K562 (cell line): Measurements from ENCODE around the gene NBEAL2. TPM values are rescaled to one million over a fixed set of nuclear protein-coding genes. Genes with fewer than 3 reads are reported as not detected.

Experiments
- CBFB ChIP-seq: sonication (generic); formaldehyde crosslinking; IDR thresholded peaks from 2 replicates; pipeline ENCODE4 v1.4.0; 2020; ENCODE audit warnings: mild to moderate bottlenecking, missing genetic modification reagents
- FOXP4 ChIP-seq: sonication (generic); formaldehyde crosslinking; IDR thresholded peaks from 2 replicates; pipeline ENCODE4 v1.8.0; 2022; ENCODE audit warnings: mild to moderate bottlenecking, missing genetic modification reagents, borderline replicate concordance
- GTF2A2 ChIP-seq: IDR thresholded peaks from 2 replicates; pipeline ENCODE4 v1.6.1; 2016; ENCODE audit warnings: mild to moderate bottlenecking, missing genetic modification characterization, missing compliant biosample characterization
- GTF2F1 ChIP-seq: IDR thresholded peaks from 2 replicates; pipeline ENCODE4 v1.6.1; 2011; ENCODE audit warnings: low read depth, low read length, improper control_type of control experiment
- HMG20B ChIP-seq: fragments of 250-450 bp; sonication (Bioruptor Pico); IDR thresholded peaks from 2 replicates; pipeline ENCODE4 v1.5.0; 2021; ENCODE audit warnings: mild to moderate bottlenecking
- LEF1 ChIP-seq: fragments of 450-650 bp; IDR thresholded peaks from 2 replicates; pipeline ENCODE4 v1.6.1; 2016; ENCODE audit warnings: mild to moderate bottlenecking
- MYC ChIP-seq, 2 experiments: fragments of 250-450 bp in 1 of 2; sonication (Bioruptor Pico) in 1 of 2; IDR thresholded peaks; 2 replicates each; pipeline versions ENCODE4 v1.5.1 to v1.6.1; 2012 to 2021; ENCODE audit warnings: low read depth in 2 of 2, borderline replicate concordance in 1 of 2, improper control_type of control experiment in 1 of 2, low read length in 1 of 2, mild to moderate bottlenecking in 1 of 2, moderate library complexity in 1 of 2
- PHF8 ChIP-seq: fragments of 200-600 bp; sonication (generic); IDR thresholded peaks from 2 replicates; pipeline ENCODE4 v1.6.1; 2012; ENCODE audit warnings: mixed run types, mild to moderate bottlenecking, inconsistent platforms, low read length, moderate library complexity, borderline replicate concordance
- RUNX1 ChIP-seq: sonication (generic); IDR thresholded peaks from 2 replicates; pipeline ENCODE4 v1.6.1; 2016; ENCODE audit warnings: antibody characterized with exemption, low read depth
- SETDB1 ChIP-seq: IDR thresholded peaks from one replicate; pipeline ENCODE4 v1.6.1; 2012; ENCODE audit warnings: low read length, control low read depth, inconsistent platforms
- SMAD4 ChIP-seq: fragments of 250-450 bp; sonication (Bioruptor Pico); conservative IDR thresholded peaks from 2 replicates; pipeline ENCODE4 v1.8.0; 2021; ENCODE audit warnings: inconsistent platforms, mild to moderate bottlenecking, moderate library complexity
- TAF9B ChIP-seq: fragments of 450-650 bp; IDR thresholded peaks from 2 replicates; pipeline ENCODE4 v1.6.1; 2018; ENCODE audit warnings: mild to moderate bottlenecking; ENCODE audit not compliant: partially characterized antibody
- ZFP36 ChIP-seq: fragments of 150-350 bp; IDR thresholded peaks from 2 replicates; pipeline ENCODE4 v1.6.1; 2018; ENCODE audit warnings: low read length, low read depth; ENCODE audit not compliant: partially characterized antibody
- ZNF583 ChIP-seq: fragments of 250-450 bp; sonication (Bioruptor Pico); IDR thresholded peaks from 2 replicates; pipeline ENCODE4 v1.4.0; 2020
- ZNF589 ChIP-seq: fragments of 200-800 bp; sonication (Bioruptor generic); IDR thresholded peaks from 2 replicates; pipeline ENCODE4 v1.6.1; 2016; ENCODE audit warnings: low read depth, missing genetic modification characterization, missing compliant biosample characterization
- polyA plus RNA-seq, 8 experiments: library from polyadenylated mRNA; depleted of rRNA in 4 of 8; stranded (reverse) in 5 of 8; unstranded in 3 of 8; fragments of >200 nt; fragmentation: Nextera tagmentation in 2 of 8; fragmentation: Illumina TruSeq in 1 of 8; extraction: Ambion mirVana in 2 of 8; extraction: Trizol in 1 of 8; gene quantifications; 2 replicates each; pipeline versions ENCODE4 v1.2.1 to v1.2.3, GENCODE V29; 2011 to 2014; ENCODE audit warnings: inconsistent platforms in 1 of 8, missing spikeins in 1 of 8
- total RNA-seq, 7 experiments: library from RNA; depleted of rRNA in 6 of 7; stranded (reverse); fragments of >200 nt in 6 of 7; fragmentation: Illumina TruSeq in 2 of 7; extraction: Trizol in 2 of 7; gene quantifications; 2 replicates each; pipeline versions ENCODE4 v1.2.1 to v1.2.3, GENCODE V29; 2011 to 2021; ENCODE audit warnings: low replicate concordance in 1 of 7
- TF ChIP-seq, protein P1 (sequence below), 2 experiments: fragments of 450-650 bp in 1 of 2; IDR thresholded peaks; 2 replicates each; pipeline ENCODE4 v1.6.1; 2011 to 2017; ENCODE audit warnings: low read depth in 2 of 2, antibody characterized with exemption in 1 of 2, borderline replicate concordance in 1 of 2, low read length in 1 of 2, mild to moderate bottlenecking in 1 of 2, mixed read lengths in 1 of 2; ENCODE audit not compliant: control insufficient read depth in 1 of 2
- TF ChIP-seq, protein P2 (sequence below): fragments of 250-450 bp; sonication (Bioruptor Pico); IDR thresholded peaks from 2 replicates; pipeline ENCODE4 v1.9.0; 2021; ENCODE audit warnings: mild to moderate bottlenecking, inconsistent platforms
- TF ChIP-seq, protein P3 (sequence below): sonication (generic); formaldehyde crosslinking; IDR thresholded peaks from 2 replicates; pipeline ENCODE4 v1.8.1; 2023; ENCODE audit warnings: mild to moderate bottlenecking, missing genetic modification reagents

The NBEAL2 gene
- total and polyA plus RNA-seq, 9 of the 15 experiments (the other 6 are each of a cell fraction or from before 2014, with no cell fraction given), result 0.06 to 114 (median 29.6) TPM

- TF ChIP-seq MYC (IDR thresholded peaks at IDR 0.05; ENCODE audit: low read depth, low read length) (peak; percentile 91), MYC (CRISPR knock-in tag; IDR thresholded peaks at IDR 0.05; ENCODE audit: borderline replicate concordance, low read depth) (peak; percentile 86; the same call in 1 of the 2 replicates), LEF1 (peak; percentile 87), ZNF583 (CRISPR knock-in tag) (peak; percentile 69; the same call in 1 of the 2 replicates), SETDB1 (peak; percentile 70), CBFB (CRISPR knock-in tag) (peak; percentile 83), FOXP4 (CRISPR knock-in tag) (peak; percentile 83; the same call in 1 of the 2 replicates), GTF2F1 (peak; percentile 71), TAF9B (no peak), GTF2A2 (tag) (no peak), RUNX1 (peak; percentile 35; the same call in 1 of the 2 replicates), HMG20B (no peak), SMAD4 (peak; percentile 79), ZNF589 (CRISPR knock-in tag) (no peak), PHF8 (peak; percentile 94), ZFP36 (peak; percentile 51)
- TF ChIP-seq, protein P1, sequence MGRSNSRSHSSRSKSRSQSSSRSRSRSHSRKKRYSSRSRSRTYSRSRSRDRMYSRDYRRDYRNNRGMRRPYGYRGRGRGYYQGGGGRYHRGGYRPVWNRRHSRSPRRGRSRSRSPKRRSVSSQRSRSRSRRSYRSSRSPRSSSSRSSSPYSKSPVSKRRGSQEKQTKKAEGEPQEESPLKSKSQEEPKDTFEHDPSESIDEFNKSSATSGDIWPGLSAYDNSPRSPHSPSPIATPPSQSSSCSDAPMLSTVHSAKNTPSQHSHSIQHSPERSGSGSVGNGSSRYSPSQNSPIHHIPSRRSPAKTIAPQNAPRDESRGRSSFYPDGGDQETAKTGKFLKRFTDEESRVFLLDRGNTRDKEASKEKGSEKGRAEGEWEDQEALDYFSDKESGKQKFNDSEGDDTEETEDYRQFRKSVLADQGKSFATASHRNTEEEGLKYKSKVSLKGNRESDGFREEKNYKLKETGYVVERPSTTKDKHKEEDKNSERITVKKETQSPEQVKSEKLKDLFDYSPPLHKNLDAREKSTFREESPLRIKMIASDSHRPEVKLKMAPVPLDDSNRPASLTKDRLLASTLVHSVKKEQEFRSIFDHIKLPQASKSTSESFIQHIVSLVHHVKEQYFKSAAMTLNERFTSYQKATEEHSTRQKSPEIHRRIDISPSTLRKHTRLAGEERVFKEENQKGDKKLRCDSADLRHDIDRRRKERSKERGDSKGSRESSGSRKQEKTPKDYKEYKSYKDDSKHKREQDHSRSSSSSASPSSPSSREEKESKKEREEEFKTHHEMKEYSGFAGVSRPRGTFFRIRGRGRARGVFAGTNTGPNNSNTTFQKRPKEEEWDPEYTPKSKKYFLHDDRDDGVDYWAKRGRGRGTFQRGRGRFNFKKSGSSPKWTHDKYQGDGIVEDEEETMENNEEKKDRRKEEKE (IDR thresholded peaks at IDR 0.05; ENCODE audit: borderline replicate concordance in 1 of 2, control insufficient read depth in 1 of 2, low read depth in 2 of 2, low read length in 1 of 2), result peak in 1 of 2 experiments; percentile 45; a peak in 1 of 4 replicates
- TF ChIP-seq, protein P2, sequence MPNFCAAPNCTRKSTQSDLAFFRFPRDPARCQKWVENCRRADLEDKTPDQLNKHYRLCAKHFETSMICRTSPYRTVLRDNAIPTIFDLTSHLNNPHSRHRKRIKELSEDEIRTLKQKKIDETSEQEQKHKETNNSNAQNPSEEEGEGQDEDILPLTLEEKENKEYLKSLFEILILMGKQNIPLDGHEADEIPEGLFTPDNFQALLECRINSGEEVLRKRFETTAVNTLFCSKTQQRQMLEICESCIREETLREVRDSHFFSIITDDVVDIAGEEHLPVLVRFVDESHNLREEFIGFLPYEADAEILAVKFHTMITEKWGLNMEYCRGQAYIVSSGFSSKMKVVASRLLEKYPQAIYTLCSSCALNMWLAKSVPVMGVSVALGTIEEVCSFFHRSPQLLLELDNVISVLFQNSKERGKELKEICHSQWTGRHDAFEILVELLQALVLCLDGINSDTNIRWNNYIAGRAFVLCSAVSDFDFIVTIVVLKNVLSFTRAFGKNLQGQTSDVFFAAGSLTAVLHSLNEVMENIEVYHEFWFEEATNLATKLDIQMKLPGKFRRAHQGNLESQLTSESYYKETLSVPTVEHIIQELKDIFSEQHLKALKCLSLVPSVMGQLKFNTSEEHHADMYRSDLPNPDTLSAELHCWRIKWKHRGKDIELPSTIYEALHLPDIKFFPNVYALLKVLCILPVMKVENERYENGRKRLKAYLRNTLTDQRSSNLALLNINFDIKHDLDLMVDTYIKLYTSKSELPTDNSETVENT (CRISPR knock-in tag), result peak; percentile 94
- TF ChIP-seq, protein P3, sequence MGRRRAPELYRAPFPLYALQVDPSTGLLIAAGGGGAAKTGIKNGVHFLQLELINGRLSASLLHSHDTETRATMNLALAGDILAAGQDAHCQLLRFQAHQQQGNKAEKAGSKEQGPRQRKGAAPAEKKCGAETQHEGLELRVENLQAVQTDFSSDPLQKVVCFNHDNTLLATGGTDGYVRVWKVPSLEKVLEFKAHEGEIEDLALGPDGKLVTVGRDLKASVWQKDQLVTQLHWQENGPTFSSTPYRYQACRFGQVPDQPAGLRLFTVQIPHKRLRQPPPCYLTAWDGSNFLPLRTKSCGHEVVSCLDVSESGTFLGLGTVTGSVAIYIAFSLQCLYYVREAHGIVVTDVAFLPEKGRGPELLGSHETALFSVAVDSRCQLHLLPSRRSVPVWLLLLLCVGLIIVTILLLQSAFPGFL (CRISPR knock-in tag), result no peak
Measured at GRCh38 chr3:46976326-46977190, 2.9 kb upstream of the NBEAL2 start, which contains the start of gene CCDC12 (continued).
